ENCODE results near the gene CHD2.

Gene CHD2

GRCh38 chr15:92943581-92943980 is 43.5 kb downstream of the CHD2 start:
- TF ChIP-seq ZFP30 (CRISPR knock-in tag; IDR thresholded peaks at IDR 0.05) (no peak), GLIS3 (CRISPR knock-in tag; IDR thresholded peaks at IDR 0.05) (no peak), ZNF565 (CRISPR knock-in tag; conservative IDR thresholded peaks at IDR 0.05; ENCODE audit: low read depth) (no peak), PPARA (CRISPR knock-in tag; IDR thresholded peaks at IDR 0.05; ENCODE audit: borderline replicate concordance) (no peak), CSRNP3 (CRISPR knock-in tag; IDR thresholded peaks at IDR 0.05) (no peak), TCF4 (CRISPR knock-in tag; IDR thresholded peaks at IDR 0.05; ENCODE audit: borderline replicate concordance) (no peak), ZNF70 (CRISPR knock-in tag; IDR thresholded peaks at IDR 0.05) (no peak), ZC3H10 (CRISPR knock-in tag; IDR thresholded peaks at IDR 0.05) (no peak), OSR1 (CRISPR knock-in tag; IDR thresholded peaks at IDR 0.05) (no peak), PATZ1 (CRISPR knock-in tag; IDR thresholded peaks at IDR 0.05; ENCODE audit: borderline replicate concordance) (no peak), ZFP3 (CRISPR knock-in tag; IDR thresholded peaks at IDR 0.05) (no peak), BACH2 (CRISPR knock-in tag; IDR thresholded peaks at IDR 0.05; ENCODE audit: borderline replicate concordance) (no peak), ESRRG (CRISPR knock-in tag; IDR thresholded peaks at IDR 0.05) (no peak), SNAI2 (CRISPR knock-in tag; IDR thresholded peaks at IDR 0.05) (no peak), ZNF8 (CRISPR knock-in tag; IDR thresholded peaks at IDR 0.05) (no peak), CSDC2 (CRISPR knock-in tag; IDR thresholded peaks at IDR 0.05) (no peak)
- no peak for ATAC-seq

GRCh38 chr15:92944946-92945521 is 44.9 kb downstream of the CHD2 start:
- ATAC-seq = no peak
- TF ChIP-seq ZNF8 (CRISPR knock-in tag; IDR thresholded peaks at IDR 0.05) = no peak

- ATAC-seq = no peak
- no peak for TF ChIP-seq ZNF8 (CRISPR knock-in tag; IDR thresholded peaks at IDR 0.05)
Observed at GRCh38 chr15:92947071-92947730, 47.1 kb downstream of the CHD2 start.

- TF ChIP-seq ZC3H10 (CRISPR knock-in tag; IDR thresholded peaks at IDR 0.05) (no peak), TOX (CRISPR knock-in tag; IDR thresholded peaks at IDR 0.05; ENCODE audit: borderline replicate concordance) (no peak), ZFP3 (CRISPR knock-in tag; IDR thresholded peaks at IDR 0.05) (no peak), SNAI2 (CRISPR knock-in tag; IDR thresholded peaks at IDR 0.05) (no peak), ESRRG (CRISPR knock-in tag; IDR thresholded peaks at IDR 0.05) (no peak), ZNF565 (CRISPR knock-in tag; conservative IDR thresholded peaks at IDR 0.05; ENCODE audit: low read depth) (no peak), RARB (CRISPR knock-in tag; IDR thresholded peaks at IDR 0.05) (no peak), ISL1 (CRISPR knock-in tag; IDR thresholded peaks at IDR 0.05) (no peak), POU6F1 (CRISPR knock-in tag; IDR thresholded peaks at IDR 0.05; ENCODE audit: borderline replicate concordance, low read depth) (no peak), TSHZ2 (CRISPR knock-in tag; IDR thresholded peaks at IDR 0.05) (no peak), PATZ1 (CRISPR knock-in tag; IDR thresholded peaks at IDR 0.05; ENCODE audit: borderline replicate concordance) (no peak), GLIS3 (CRISPR knock-in tag; IDR thresholded peaks at IDR 0.05) (no peak), PPARA (CRISPR knock-in tag; IDR thresholded peaks at IDR 0.05; ENCODE audit: borderline replicate concordance) (no peak), ARNTL (CRISPR knock-in tag; IDR thresholded peaks at IDR 0.05; ENCODE audit: borderline replicate concordance, low read depth) (no peak), OSR1 (CRISPR knock-in tag; IDR thresholded peaks at IDR 0.05) (no peak), ZNF70 (CRISPR knock-in tag; IDR thresholded peaks at IDR 0.05) (no peak), CSDC2 (CRISPR knock-in tag; IDR thresholded peaks at IDR 0.05) (no peak; the same call in 1 of the 2 replicates)
Observed at GRCh38 chr15:92949604-92950249, 49.6 kb downstream of the CHD2 start.

More at GRCh38 chr15:92949604-92950249, 49.6 kb downstream of the CHD2 start:
- ATAC-seq = no peak
